ENCODE results near the gene RNF213.

Gene RNF213

GRCh38 chr17:80428363-80428762 is 167.7 kb downstream of the RNF213 start:
- H3K27ac ChIP-seq = no peak overlapping the region
- no peak for TF ChIP-seq CTCF (conservative IDR thresholded peaks at IDR 0.05)

- no peak for TF ChIP-seq CTCF (conservative IDR thresholded peaks at IDR 0.05)
- no peak overlapping the region for H3K27ac ChIP-seq
Observed at GRCh38 chr17:80428796-80429195, 168.1 kb downstream of the RNF213 start.

GRCh38 chr17:80429356-80430275 is 169.0 kb downstream of the RNF213 start:
- no peak for TF ChIP-seq CTCF (conservative IDR thresholded peaks at IDR 0.05)
- H3K27ac ChIP-seq = no peak overlapping the region

GRCh38 chr17:80430446-80431245 is 170.0 kb downstream of the RNF213 start:
- no peak for TF ChIP-seq CTCF (conservative IDR thresholded peaks at IDR 0.05)
- H3K27ac ChIP-seq = no peak overlapping the region

GRCh38 chr17:80431246-80432195 is 170.9 kb downstream of the RNF213 start:
- H3K27ac ChIP-seq = no peak overlapping the region
- no peak for TF ChIP-seq CTCF (conservative IDR thresholded peaks at IDR 0.05)

GRCh38 chr17:80432350-80432955 is 171.8 kb downstream of the RNF213 start:
- H3K27ac ChIP-seq = no peak overlapping the region
- no peak for TF ChIP-seq CTCF (conservative IDR thresholded peaks at IDR 0.05)

Data from VCaP (cell line).